ENCODE measurements around the gene RCAN2.
"Not testable (repeated sequence)": the region's sequence is repeated elsewhere in the genome, so short reads cannot be mapped to it uniquely, and the experiment has no call there.

RCAN2 gene

GRCh38 chr6:46334442-46334841, 156.8 kb downstream of the RCAN2 start:
- no peak for DNase-seq (ENCODE audit: low read depth)
- TF ChIP-seq CTCF (conservative IDR thresholded peaks at IDR 0.05; ENCODE audit: control insufficient read depth, insufficient read depth, low read depth, low read length) = no peak

GRCh38 chr6:46333481-46333880, 157.8 kb downstream of the RCAN2 start:
- H3K4me3 ChIP-seq (ENCODE audit: control insufficient read depth, low read depth, low read length) = no peak overlapping the region
- no peak for DNase-seq (ENCODE audit: low read depth)
- no peak for TF ChIP-seq CTCF (conservative IDR thresholded peaks at IDR 0.05; ENCODE audit: control insufficient read depth, insufficient read depth, low read depth, low read length)

More at GRCh38 chr6:46334442-46334841, 156.8 kb downstream of the RCAN2 start:
- no peak overlapping the region for H3K4me3 ChIP-seq (ENCODE audit: control insufficient read depth, low read depth, low read length)

DNA sequence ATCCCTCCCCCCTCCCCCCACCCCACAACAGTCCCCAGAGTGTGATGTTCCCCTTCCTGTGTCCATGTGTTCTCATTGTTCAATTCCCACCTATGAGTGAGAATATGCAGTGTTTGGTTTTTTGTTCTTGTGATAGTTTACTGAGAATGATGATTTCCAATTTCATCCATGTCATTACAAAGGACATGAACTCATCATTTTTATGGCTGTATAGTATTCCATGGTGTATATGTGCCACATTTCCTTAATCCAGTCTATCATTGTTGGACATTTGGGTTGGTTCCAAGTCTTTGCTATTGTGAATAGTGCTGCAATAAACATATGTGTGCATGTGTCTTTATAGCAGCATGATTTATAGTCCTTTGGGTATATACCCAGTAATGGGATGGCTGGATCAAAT, 158.8 kb downstream of the RCAN2 start:
- DNase-seq (ENCODE audit: low read depth); H3K4me3 ChIP-seq (ENCODE audit: control insufficient read depth, low read depth, low read length): not testable (repeated sequence)

DNA sequence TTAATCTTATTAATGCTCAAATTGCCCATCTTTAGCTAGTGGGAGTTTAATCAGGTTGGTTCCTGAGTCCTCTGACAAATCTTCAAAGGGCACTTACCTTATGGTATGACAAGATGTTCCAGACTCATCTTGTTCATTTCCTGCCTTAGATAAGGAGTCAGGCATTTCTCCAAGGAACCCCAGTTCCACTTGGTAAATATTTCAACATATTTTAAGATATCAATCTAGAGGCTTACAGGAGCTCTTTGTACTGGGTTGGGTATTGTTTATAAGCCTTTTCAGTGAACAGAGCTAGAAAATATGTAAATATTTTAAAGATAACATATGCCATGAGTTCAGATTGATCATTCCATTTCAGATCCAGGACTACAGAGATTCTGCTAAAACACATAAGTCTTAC, 159.8 kb downstream of the RCAN2 start:
- TF ChIP-seq CTCF (conservative IDR thresholded peaks at IDR 0.05; ENCODE audit: control insufficient read depth, insufficient read depth, low read depth, low read length) = no peak
- no peak for DNase-seq (ENCODE audit: low read depth)
- no peak overlapping the region for H3K4me3 ChIP-seq (ENCODE audit: control insufficient read depth, low read depth, low read length)

GRCh38 chr6:46329568-46329967, 161.7 kb downstream of the RCAN2 start:
- TF ChIP-seq CTCF (conservative IDR thresholded peaks at IDR 0.05; ENCODE audit: control insufficient read depth, insufficient read depth, low read depth, low read length) = no peak
- H3K4me3 ChIP-seq (ENCODE audit: control insufficient read depth, low read depth, low read length) = no peak overlapping the region
- peak; percentile 69 for DNase-seq (ENCODE audit: low read depth)

DNA sequence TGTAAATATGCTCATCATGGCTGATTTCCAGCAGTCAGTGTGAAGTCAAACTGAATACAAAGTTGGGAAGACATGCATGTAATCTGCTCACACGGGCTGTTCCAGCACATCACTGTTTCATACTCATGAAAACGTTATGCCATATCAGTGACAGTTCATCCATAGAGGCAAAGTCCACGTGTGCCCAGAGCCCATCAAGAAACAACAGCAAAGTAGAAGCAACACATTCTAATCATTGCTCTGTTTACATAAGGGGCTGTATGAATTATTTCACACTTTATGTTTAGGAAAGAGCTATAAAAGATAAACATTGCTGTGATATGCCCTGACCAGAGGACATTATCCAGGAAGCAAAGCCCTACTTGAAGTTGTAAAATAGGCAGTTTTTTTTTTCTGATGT, 163.5 kb downstream of the RCAN2 start:
- DNase-seq (ENCODE audit: low read depth) = no peak
- TF ChIP-seq CTCF (conservative IDR thresholded peaks at IDR 0.05; ENCODE audit: control insufficient read depth, insufficient read depth, low read depth, low read length) = no peak
- no peak overlapping the region for H3K4me3 ChIP-seq (ENCODE audit: control insufficient read depth, low read depth, low read length)

DNA sequence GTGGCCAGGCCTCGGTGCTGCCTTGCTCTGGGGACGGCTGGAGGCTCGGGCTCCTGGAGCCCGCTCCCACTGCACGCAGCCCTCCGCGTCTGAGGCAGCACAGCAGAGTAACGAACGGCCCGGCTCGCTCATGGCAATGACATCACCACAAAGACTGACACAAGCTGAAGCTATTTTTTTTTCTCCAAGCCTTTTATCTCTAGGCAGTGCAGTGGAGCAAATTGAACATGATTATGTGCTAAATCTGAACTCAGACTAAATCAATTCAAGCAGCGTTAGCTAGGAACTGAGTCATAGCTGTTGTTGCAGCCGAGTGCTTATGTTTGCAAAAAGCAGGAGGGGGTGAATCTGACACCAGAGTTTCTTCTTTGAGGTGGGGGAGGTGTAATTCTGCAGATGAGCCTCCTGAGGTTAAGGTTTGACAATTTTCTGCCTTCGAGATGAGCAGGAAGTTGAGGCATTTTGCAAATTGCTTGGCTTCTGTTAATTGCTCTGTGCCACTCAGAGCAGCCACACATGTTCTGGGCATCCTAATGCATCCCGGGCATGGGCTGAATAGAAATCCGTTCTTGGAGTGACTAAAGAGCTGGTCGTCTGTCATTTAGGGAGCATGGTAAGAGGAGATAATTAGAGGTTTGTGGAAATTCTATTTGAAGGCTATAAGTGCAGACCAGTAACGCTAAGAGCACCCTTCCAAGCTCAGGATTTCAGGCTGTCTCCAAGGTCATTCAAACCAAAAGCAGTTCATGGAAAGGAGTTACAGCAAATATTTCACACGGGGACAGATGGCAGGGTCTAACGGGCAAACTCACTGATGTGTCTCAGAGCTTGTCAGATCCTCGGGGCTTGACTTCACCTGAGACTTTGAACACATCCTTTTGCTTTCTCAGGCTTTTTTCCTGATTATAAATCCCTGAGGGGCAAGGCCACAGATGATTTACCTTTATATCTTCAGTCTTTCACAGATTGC, 165.4 kb downstream of the RCAN2 start:
- no peak overlapping the region for H3K4me3 ChIP-seq (ENCODE audit: control insufficient read depth, low read depth, low read length)
- DNase-seq (ENCODE audit: low read depth) = peak; percentile 91
- TF ChIP-seq CTCF (conservative IDR thresholded peaks at IDR 0.05; ENCODE audit: control insufficient read depth, insufficient read depth, low read depth, low read length) = no peak
